Left kidney (tissue), 2 donors: ENCODE data around the gene PRPSAP2. TPM values are rescaled to one million over a fixed set of nuclear protein-coding genes. Genes with fewer than 3 reads are reported as not detected.
A peak's percentile ranks its signal among the peaks of the same experiment; 100 is the strongest.
"Not testable (repeated sequence)": the region's sequence is repeated elsewhere in the genome, so short reads cannot be mapped to it uniquely, and the experiment has no call there.

ENCODE experiments used
- DNase-seq: peaks from one replicate; pipeline ENCODE4 v3.0.0-alpha.2; 2013
- polyA plus RNA-seq: library from polyadenylated mRNA; unstranded; fragments of 120-200 nt; gene quantifications from one replicate; pipeline ENCODE4 v1.2.1, GENCODE V29; 2013; ENCODE audit not compliant: insufficient read length

The PRPSAP2 gene
- polyA plus RNA-seq, 1 donor, result 62.3 TPM

DNA sequence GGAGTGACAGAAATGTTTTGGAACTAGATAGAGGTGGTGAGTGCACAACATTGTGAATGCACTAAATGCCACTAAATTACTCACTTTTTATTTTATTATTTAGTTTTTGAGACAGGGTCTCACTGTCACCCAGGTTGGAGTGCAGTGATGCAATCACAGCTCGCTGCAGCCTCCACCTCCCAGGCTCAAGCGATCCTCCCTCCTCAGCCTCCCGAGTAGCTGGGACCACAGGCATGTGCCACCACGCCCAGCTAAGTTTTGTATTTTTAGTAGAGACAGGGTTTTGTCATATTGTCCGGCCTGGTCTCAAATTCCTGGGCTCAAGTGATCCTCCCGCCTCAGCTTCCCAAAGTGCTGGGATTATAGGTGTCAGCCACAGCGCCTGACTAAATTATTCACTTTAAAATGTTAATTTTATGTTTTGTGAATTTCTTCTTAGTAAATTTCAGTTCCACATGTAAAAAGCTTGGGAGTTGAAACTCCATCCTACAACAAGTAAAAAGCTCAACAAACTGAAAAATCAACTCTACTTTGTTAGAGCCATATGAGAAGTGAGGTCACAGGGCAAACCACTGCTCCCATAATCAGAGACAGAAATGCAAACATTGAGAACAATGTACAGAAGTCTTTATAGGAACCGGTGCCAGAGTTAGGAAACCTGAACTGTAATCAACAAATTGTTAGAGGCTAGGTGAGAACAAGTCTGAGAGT lies 80.2 kb downstream of the PRPSAP2 start:
- no peak for DNase-seq

DNA sequence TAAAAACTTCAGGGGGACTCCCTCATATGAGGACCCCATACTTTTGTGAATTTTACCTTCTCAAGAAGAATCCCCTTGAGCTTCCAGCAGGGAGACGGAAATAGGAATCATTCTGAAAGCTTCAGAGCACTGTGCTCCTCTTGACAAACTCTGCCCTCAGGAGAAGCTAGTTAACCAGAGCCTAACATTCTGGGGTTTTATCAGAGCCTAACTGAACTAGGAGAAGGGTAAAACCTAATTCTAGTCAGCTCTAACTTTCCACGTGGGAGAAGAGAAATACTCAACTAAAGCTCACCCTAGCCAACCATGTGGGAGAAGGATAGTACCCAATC lies 80.7 kb downstream of the PRPSAP2 start:
- no peak for DNase-seq

DNA sequence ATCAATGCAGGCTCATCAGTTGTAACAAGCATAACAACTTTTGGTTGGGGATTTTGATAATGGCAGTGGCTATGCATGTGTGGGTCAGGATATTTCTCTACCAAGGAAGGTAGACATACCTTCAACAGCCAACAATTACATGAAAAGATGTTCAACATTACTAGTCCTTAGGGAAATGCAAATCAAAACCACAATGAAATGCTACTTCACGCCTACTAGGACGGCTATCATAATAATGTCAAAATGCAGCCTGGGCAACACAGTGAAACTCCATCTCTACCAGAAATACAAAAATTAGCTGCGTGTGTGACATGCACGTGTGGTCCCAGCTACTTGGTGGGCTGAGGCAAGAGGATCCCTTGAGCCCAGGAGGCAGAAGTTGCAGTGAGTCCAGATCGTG lies 86.7 kb downstream of the PRPSAP2 start:
- DNase-seq, result no peak

DNA sequence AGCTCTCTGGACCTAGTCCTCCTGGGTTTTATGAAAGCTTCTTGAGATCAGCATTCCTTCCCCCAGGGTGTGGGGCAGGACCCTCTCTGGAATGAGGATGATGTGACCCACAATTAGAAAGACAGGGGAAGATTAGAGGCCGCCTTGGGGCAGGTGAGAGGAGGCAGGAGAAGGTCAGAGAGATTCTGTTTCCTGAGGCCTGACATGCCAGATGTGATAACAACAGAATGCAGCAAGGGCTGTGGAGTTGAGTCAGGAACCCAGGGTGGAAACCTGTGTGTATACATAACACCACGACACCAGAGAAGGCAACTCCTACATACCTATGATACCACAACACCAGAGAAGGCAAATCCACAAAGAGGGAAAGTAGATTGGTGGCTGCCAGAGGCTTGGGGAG lies 88.6 kb downstream of the PRPSAP2 start:
- no peak for DNase-seq

DNA sequence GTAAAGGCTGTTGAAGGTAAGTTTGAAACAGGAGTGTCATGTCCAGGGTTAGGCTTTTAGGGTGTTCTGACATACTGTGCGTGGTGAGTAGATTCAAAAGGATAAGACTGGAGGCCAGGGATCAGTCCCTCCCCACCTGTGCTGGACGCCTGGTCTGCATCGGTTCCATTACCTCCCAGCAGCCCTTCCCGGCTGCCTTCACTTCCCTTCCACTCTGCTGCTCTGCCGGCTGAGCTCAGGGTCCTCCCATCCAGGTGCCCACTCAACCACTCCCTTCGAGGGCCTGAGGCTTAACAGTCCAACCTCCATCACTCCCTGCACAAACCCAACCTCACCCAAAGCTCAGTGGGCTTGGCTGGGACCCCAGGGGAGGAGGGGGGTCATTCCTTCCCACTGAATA lies 89.9 kb downstream of the PRPSAP2 start:
- no peak for DNase-seq

DNA sequence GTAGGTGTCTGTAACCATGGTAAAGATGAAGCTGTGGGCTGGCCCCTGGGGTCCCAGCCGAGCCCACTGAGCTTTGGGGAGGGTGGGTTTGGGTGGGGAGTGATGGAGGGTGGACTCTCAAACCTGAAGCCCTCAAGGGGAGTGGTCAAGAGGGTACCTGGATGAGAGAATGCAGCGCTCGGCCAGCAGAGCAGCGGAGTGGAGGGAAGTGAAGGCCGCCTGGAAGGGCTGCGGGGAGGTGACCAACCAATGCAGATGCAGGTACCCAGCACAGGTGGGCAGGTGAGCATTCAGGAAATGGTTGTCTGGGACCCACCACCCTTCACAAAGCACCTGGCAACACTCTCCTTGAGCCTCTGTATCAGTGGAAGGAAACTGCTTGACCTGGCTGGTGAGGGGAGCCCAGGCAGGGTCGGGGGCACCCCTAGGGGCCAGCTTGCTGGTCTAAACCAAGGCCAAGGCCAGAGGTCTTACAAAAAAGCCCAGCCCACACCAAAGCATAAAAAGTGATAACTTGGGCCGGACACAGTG lies 90.6 kb downstream of the PRPSAP2 start:
- DNase-seq, result no peak

DNA sequence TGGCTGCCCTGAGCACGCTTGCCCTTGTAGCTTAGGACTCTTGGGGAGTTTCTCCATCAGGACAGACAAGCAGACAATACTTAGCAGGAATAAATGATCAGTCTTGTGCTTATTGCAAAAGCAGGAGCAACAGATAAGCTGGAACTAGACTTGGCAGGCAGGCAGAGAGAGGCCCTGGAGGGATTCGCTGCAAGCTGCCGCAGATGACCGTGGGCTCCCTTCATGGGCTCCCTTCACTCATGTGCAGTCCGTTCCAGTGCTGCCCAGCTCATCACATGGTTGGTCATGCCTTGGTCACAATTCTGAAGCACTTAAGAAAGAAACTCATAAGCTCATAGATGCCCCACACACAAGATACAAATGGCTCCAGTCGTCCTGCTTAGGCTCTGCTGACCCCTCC lies 91.6 kb downstream of the PRPSAP2 start:
- no peak for DNase-seq

DNA sequence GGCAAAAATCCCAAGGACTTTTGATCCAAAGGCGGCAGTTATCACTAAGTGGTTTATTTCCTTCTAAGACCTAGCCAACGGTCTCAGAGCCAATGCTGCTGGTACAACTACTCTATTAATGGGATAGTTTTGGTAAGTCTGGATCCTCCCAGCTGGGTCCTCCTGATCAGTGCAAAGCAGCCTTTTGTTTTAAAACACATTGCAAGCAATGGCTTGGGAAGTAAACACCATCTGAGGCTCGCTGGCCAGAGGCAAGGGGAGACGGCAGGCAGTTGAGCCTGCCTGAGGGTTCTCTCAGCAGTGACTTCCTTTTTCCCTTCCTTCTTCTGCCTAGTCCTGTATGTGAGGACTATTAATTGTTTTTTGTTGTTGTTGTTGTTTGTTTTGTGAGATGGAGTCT lies 92.4 kb downstream of the PRPSAP2 start:
- no peak for DNase-seq

DNA sequence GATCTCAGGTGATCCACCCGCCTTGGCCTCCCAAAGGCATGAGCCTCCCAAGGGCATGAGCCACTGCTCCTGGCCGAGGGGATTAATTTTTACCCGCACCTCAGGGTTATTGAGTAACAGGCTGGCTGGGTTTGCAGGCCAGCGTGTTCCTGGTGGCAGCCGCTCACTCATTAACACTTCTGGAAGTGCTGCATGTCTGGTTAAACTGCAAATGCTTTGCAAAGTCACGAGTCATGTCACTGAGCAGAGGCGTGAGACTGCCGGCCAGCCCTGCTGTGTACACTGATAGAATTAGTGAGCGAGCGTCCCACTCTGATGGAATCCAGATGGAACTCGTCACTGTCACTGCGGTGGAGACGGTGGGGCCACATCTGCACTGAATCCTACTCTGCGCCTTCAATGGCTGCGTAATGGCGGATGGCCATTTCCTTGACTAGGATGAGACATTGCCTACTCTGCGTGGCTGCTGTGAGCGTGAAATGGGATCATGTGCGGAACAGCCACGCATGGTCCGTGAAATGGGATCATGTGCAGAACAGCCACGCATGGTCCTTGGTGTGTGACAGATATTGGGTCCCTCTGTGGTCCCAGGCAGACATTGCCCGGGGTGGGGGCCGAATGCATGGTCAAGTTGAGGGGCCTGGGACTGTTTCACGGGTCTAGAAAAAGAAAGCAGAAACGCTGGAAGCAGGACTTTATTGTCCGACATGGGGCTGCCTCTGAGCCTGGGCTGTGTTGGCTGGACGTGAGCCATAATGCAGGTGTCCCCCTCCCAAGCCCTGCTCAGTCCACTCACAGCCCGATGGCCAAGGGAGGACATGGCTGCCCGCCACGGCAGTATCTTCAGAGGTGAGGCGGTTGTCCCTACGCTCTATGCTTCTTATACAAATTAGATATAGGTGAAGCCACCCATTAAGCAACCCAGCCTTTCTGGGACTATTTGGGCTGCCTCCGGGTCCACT lies 93.3 kb downstream of the PRPSAP2 start:
- DNase-seq, result peak; percentile 46

DNA sequence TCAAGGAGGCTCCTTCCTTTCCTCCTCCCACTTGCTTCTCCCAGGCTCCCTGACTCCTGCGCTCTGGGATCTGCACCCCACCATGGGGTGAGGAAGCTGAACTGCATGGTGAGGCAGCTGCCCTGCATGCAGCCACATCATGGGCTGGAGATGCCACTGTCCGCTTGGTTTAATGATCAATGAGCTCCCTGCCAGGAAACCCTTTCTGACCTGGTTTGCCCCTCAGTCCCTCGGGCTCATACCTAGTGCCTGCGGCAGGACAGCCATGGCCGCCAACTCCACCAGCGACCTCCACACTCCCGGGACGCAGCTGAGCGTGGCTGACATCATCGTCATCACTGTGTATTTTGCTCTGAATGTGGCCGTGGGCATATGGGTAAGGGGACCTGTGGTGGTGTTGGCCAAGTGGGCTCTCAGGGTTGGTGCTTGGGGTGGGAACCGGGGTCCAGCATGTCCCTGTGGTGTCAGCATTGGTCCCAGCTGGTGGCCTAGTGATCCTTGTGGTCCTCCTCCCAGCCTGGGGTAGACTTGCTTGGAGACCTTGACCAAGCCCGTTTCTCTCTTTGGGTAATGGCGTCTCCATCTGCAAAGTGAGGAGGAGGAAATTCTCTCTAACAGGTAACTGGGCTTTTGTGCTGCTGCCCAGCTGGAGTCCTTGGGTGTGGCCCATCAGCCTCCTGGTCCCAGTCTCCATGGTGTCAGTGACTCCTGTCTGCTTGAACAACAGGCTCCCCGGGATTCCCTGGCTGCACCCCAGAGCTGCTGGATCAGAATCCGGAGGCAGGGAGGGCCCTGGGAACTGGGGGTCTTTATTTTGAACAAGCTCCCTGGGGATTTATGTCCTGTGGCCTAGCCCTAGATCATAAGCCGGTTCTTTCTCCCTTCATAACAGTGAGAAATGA lies 94.3 kb downstream of the PRPSAP2 start, which contains the start of gene SLC5A10:
Gene SLC5A10 (plus strand): TSS at position 225 of the 902 bp plus-strand sequence. CDS start 41 bp downstream, at position 266.
- no peak for DNase-seq

DNA sequence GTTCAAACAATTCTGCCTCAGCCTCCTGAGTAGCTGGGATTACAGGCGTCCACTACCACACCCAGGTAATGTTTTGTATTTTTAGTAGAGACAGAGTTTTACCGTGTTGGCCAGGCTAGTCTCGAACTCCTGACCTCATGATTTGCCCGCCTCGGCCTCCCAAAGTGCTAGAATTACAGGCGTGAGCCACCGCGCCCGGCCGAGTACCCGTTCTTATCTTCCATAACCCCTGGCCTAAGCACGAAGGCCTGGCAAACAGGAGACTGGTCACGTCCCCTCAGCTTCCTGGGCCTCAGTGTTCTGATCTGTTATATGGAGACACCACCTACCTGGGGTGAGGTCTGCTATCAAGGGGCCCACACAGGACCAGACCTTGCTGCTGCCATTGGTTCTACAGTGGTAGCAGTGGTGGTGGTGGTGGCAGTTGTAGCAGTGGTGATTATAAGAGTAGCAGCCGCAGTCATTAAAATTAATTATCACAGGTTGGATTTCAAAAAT lies 95.3 kb downstream of the PRPSAP2 start:
- DNase-seq, result no peak

DNA sequence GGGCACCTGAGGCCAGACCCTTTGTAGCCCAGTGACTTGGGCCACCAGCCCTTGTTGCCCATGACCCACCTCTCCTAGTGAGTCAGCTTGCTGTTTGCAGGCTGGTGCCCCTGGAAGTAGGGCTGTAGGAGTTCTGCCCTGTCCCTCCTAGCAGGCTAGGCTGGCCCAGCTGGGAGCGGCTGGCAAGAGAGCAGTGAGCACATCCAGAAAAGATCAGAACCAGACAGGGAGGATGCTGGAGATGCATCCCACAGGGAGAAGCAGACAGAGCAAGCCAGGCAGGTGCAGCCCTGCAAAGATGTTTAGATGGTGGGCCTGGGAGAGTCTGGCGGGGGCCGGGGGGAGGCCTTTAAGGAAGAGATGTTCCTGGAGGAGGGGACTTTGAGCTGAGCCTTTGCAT lies 96.4 kb downstream of the PRPSAP2 start:
- no peak for DNase-seq

DNA sequence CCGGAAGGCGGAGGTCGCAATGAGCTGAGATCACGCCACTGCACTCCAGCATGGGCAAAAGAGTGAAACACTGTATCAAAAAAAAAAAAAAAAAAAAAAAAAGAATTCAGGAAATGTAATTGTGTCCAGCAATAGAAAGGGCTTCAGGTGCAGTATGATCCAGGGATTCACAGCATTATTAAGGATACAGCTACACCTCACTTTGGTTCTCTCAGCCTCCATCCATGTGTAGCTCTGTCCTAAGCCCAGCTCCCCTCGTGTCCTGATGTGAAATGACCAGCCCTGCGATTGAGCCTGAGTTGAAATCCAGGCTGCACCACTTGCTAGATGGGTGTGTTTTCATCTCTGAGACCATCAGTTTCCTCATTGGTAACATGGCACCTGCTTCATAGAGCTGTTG lies 97.1 kb downstream of the PRPSAP2 start:
- no peak for DNase-seq

DNA sequence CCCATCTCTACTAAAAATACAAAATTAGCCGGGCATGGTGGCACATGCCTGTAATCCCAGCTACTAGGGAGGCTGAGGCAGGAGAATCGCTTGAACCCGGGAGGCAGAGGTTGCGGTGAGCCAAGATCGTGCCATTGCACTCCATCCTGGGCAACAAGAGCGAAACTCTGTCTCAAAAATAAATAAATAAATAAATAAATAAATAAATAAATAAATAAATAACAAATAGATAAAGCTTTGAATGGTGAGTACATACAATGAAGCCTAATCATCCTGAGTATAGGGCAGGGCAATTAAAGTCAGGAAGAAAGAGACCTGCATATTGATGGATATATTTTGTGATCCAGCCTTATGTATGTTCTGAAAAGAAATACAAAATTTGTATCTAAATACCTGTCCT lies 98.1 kb downstream of the PRPSAP2 start:
- DNase-seq, result not testable (repeated sequence)

DNA sequence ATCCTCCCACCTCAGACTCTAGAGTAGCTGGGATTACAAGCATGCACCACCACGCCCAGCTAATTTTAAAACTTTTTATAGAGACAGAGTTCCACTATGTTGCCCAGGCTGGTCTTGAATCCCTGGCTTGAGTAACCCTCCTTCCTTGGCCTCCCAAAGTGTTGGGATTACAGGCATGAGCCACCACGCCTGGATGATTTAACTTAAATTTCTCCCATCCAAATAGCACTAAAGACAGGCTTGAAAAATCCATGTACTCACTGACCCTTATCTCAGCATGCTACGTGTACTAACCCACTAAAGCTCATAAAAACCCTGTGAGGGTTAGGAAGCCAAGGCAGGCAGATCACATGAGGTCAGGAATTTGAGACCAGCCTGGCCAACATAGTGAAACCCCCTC lies 98.7 kb downstream of the PRPSAP2 start:
- DNase-seq, result no peak

DNA sequence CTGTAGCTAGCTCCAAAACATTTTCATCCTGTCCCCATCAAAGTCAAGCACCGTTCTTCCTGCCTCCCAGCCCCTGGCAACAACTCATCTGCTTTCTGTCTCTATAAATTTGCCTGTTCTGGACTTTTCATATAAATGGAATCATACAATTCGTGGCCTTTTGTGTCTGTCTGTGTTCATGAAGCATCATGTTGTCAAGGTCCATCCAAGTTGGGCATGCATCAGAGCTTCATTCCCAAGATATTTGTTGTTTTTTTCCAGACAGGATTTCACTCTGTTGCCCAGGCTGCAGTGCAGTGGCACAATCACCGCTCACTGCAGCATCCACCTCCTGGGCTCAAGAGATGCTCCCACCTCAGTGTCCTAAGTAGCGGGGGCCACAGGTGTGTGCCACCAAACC lies 99.9 kb downstream of the PRPSAP2 start:
- no peak for DNase-seq

DNA sequence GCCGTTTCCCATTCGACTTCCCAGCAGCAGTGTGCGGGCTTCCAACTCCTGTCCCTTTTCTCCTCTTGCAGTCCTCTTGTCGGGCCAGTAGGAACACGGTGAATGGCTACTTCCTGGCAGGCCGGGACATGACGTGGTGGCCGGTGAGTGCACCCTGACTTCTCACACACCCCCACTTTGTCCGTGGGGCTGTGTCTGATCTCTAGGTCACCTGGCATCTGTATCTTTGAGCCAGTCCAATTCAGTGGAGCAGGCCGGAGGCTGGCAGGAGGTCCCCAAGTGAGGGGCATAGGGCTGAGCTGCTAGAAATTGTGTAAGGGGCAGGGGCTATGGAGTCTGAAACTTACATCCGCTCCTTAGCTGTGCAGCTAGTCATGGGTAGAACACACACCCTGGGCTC lies 100.7 kb downstream of the PRPSAP2 start:
- DNase-seq, result no peak

DNA sequence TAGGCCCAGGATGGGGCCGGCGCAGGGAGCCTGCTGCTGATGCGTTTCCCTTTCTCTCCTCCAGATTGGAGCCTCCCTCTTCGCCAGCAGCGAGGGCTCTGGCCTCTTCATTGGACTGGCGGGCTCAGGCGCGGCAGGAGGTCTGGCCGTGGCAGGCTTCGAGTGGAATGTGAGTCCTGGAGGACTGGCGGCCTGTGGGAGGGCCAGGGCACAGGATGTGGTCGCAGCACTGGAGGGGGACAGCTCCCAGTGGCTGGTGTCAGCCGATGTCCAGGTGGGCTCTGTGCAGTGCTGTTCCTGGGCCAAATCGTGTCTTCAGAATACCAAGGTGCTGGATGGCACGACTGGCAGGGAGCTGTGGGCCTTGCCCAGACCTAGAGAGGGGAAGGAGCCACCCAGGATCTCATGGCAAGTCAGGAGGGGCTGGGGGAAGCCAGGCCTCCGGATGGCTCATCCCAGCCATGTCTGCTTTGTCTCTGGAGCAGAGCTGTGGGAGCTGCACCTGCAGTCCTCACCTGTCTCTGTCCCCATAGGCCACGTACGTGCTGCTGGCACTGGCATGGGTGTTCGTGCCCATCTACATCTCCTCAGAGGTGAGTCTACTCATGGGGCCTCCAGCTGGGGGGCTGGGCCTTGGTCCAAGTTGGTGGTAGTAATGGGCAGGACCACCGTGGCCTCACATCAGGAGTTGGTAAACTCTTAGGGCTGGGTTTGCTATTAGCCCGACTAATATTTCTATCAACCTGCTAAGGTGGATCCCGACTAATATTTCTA lies 101.3 kb downstream of the PRPSAP2 start:
- DNase-seq, result no peak

DNA sequence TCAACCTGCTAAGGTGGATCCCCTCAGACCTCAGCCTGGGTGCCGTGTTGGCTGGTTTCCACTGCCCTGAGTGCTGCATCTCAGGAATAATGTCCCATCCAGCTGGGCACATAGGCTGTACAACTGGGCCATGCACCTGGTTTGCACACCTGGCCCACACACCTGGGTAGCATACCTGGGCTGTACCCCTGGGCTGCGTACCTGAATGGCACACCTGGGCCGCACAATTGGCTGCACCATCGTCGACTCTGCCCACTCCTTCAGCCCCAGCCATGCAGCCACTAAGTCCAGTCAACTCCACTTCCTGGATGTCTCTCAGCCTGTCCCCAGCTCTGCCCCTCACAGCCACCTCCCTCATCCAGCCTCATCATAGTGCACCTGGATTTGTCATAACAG lies 101.9 kb downstream of the PRPSAP2 start:
- DNase-seq, result no peak

DNA sequence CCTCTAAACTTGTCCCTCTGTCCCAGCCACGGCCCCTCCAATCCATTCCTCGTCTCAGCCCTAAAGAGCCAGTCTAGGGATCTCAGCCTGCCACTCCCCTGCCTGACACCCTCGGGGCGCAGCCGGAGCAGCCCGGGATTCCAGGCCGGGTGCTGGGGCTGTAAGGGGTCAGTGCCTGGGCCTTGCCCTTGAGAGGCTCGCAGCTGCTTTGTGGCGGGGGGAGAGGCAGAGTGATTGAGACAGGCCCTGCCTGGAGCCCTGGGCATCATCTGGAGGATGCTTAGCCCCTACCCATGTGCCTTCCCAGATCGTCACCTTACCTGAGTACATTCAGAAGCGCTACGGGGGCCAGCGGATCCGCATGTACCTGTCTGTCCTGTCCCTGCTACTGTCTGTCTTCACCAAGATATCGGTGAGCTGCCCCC lies 102.3 kb downstream of the PRPSAP2 start:
- DNase-seq, result no peak
